COLO829 (cell line): ENCODE measurements around the gene RPL27A.

ENCODE experiments used
- DNase-seq: peaks from one replicate; pipeline ENCODE4 v3.0.0; 2012; ENCODE audit warnings: low spot score

RPL27A gene

DNA sequence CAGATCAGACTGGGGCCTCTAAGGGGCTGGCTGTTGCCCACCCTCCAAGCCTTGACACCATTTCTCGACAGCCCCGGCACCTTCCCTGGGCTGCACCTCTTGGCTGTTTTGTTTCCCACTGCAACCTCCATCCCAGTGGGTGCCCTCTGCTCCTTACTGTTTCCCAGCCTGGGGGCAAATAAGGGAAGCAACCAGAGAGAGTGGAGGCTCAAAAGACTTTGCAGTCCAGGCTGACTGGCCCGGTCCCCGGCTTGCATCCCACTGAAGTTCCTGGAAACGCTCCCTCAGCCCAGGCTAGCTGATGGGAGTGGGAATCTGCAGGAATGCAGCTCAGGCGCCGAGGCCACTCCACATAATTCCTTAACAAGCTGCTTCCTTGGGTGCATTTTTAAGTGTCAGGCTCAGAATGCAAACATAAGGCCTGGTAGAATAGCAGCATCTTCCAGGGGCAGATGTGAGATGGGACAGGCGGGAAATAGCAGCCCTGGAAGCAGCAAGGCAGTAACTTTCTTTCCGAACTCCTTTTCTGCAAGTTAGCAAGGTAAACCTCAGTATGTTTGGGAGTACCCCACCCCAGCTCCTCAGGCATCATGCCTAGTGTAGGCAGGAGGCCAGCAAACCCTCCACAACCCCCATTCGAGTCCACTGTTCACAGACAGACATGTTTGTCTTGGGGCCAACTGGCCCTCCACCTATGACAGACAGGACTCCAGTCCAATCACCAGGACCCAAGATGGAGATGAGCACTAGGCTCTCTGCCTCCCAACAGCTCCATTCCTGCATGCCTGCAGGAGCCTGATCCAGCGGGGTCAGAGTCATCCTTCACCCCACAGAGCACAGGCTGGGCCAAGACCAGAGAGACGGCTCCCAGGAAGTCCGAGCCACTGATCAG lies 39.3 kb downstream of the RPL27A start:
- DNase-seq = no peak

DNA sequence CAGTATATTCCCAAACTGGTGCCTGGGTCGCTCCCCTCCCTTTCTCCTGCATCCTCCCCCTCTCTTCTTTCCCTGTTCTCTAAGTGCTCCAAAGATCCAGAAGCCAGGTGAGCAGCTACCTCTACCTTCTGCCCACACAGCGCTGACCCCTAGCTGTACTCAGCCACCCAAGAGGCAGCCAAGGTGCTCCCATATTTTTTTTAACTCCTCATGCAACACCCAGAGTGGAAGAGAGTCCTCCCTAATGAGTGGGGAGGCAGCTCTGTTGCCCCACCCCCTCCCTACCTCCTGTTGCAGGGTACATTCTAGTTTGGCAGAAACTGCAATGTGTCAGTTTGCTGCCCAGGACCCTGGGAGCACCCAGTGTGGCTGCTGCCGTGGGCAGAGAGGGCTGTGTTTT lies 40.2 kb downstream of the RPL27A start:
- no peak for DNase-seq

DNA sequence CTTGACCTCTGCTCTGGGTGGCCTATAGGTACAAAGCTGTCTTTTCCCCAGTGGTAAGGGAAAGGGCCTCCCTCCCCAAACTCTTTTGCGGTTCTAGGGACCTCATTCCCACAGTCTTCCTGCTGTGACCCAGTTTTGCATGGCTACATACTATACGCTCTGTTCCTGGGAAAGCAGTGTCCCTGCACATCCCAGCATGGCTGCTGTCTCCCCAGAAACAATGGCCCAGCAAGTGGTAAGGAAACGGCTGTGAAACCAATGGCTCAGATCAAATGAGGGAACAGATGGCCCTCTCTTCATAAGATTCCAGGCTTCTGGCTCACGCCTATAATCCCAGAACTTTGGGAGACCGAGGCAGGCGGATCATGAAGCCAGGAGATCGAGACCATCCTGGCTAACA lies 41.1 kb downstream of the RPL27A start:
- no peak for DNase-seq

DNA sequence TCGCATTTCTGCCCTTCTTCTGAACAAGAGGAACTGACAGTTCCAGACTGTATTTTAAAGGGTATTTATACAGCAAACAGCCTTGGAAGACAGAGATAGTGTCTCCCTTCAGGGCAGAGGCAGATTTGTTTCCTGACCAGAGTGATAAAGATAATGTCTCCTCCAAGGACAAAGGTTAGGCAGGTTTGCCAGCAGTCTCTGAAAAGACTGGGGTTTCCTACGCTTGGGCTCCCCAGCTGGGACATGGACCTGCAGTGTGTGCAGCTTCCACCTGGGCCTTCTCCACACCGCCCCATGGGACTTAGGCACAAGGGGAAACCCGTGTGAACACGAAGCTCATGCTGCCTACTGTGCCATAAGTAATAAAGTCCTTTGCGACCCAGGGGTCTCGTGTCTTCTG lies 42.1 kb downstream of the RPL27A start:
- no peak for DNase-seq

DNA sequence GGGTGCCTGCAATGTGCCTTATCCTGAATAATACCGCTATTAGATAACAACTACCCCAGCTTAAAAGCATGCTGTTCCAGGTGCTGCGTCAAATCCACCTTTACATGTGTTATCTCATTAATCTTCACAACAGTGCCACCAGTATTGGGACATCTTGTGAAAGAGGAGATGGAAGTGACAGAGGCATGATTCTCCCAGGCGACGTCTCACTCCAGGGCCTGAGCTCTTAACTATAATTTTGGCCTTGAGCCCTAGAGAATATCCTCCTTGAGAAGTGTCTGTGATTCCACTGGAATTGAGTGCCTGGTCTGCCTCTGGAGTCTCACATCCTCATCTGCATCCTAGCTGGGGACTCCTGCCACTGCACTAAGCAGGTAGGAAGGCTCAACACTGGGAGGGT lies 43.8 kb downstream of the RPL27A start:
- no peak for DNase-seq

DNA sequence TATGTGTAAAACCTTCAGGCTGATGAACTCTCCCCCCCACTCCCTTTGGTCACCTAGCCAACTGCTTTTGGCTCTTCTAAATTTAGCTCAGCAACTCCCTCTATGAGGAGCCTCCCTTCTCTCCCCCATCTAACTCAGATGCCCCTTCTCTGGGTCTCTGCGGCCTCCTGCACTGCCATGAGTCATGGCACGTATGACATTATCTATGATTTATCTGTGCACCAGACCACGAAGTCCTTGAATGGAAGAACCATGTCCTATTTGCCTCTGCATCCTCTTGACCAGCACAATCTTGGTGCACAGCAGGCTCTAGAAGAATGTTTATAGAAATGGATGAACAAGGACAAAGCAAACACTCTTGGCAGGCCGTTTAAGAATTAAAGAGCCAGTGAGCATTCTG lies 46.0 kb downstream of the RPL27A start:
- no peak for DNase-seq

DNA sequence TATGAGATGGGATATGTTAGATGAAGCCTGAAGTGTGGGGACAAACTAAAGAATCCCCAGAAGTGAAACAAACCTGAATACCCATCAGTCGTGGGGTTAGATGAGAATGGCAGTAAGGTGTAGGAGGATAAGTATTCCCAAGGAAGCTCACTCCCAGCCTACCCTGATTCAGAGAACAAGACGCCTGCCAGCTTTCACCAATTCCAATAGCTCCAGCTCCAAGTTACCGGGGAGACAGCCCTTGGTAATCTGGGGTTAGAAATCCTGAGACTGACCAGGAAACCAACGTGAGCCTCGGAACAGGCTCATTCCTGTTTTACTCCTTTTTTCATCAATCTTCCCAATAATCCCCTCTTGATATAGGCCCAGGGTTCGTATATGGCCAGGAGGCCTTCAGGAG lies 46.5 kb downstream of the RPL27A start:
- DNase-seq = no peak

DNA sequence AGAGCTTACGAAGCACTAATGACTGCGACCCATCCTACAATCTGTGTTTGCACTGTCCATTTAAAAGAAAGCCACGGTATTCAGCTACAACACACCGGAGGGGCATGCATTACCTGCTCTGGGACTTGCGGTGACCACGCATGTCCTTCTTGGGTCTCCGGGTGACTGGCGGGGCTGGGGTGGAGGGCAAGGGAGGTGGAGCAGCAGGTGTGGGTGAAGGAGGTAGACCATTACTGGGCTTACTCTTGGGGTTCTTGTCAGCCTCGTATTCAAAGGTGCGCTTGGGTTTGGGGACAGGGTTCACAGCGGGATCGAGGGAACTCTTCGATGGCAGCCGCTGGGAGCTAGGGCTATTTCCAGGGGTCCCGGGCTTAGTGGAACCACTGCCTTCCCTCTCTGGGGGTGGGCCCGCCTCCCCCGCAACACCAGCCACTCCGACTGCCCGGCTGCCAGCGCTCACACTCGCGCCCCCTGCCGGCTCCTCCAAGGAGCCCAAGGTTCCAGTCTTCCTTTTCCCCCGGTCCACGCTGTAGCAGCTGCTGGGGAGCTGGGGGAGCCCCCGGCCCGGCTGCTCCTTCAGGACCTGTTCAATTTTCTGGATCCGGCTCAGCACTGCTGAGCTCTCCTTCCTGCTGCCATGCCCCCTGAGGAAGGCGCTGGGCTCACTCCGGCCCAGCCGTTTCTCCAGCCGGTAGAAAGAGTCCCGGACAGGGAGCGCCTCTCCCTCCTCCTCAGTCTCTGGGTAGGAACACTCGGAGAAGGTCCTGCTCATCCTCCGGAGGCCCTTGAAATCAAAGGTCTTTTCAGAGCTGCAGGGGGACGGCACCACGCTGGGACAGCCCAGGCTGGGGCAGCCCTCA lies 47.5 kb downstream of the RPL27A start:
- no peak for DNase-seq

DNA sequence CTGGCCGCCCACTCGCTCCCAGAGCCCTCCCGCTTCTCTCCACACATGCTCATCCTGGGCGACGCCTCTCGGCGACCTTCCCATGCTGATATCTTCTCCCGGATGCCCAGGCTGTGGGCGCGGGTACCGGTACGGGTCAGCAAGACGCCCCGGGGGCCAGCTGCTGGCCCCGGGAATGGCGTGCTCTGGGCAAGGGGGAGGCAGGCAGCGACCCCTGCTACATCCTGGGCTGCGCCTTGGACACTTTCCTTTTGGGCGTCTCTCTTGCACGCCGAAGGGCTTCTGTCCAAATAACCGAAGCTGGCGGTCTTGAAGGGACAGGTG lies 48.1 kb downstream of the RPL27A start:
- no peak for DNase-seq

DNA sequence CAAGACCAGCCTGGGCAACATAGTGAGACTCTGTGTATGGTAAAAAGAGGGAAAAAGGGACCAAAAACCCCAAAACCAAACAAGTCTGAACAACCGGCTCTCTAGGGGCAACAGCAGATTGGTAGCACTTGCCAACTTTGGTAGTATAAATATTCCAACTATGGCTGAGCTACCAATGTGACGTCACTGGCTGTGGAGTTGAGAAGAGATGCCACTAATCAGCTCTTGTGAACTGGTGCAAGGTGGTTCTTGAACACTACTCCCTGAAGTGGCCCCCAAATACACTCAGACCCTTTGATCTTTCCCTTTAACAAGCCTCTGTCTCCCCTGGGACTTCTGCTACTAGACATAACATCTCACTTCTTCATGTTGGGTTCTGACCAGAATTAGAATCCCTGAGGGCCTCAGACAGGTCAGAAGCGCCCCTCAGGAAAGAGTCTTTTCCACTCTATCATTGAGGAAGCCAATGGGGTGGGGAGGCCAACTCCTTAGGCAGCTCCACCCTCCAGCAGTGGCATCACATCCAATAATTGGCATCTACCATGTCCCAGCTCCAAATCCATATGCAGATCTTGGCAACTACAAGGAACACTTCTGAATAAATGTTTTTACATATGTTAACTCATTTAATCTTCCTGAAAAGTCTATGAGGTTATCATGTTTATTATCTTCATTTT lies 49.2 kb downstream of the RPL27A start:
- no peak for DNase-seq

DNA sequence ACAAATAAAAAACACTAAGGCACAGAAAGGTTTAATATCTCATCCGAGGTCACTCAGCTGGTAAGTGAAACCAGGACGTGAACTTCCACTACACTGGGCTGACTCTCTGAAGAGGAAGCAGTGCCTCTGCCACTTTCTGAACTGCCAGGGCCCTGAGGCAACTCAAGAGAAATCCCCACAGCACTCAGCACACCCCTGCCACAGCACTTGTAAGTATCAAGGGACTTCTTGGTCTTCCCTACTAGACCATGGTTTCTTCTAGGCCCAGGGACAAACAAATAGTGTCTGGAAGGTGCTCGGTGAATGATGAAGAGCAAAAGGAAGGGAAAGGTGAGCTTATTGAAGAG lies 49.7 kb downstream of the RPL27A start:
- no peak for DNase-seq

DNA sequence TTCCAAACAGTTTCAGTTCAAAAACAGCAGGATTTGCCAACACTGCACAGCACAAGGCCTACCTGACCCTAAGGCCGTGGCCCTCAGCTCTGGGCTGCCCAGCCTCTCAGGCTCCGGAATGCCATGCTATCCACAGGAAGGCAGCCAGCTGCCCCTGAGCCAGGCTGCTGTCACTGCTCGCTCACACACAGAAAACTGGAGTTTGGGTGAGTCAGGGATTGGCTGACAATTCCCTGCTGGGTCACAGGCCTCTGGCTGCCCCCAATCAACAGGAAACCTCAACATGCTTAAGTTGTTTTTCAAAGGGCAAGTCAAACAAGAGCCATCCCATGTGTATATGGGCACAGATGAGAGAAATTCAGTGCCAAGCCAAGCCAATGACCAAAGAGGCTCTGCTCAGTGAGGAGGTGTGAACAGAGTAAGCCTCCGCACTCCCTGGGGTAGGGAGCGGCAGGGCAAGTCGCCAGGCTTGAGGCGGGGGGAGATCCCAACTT lies 50.2 kb downstream of the RPL27A start:
- DNase-seq = peak; percentile 40

DNA sequence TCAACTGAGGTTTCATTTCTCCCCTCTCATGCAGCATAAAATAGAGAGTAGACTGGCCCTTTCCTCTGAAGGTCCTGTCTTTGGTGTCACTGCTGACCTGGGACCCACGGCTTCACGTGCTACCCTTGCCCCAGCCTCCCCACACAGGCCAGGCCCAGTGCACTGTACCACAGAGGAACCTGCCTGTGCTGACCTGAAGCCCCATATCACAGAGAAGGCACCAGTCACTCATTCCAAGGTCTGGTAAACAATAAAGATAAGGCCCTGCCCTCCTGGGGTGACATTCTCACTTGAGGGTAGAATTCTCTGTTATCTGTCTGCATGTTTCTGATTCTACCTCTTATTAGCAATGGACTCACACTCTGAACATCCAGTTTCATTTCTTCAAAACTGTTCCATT lies 51.3 kb downstream of the RPL27A start:
- DNase-seq = no peak

DNA sequence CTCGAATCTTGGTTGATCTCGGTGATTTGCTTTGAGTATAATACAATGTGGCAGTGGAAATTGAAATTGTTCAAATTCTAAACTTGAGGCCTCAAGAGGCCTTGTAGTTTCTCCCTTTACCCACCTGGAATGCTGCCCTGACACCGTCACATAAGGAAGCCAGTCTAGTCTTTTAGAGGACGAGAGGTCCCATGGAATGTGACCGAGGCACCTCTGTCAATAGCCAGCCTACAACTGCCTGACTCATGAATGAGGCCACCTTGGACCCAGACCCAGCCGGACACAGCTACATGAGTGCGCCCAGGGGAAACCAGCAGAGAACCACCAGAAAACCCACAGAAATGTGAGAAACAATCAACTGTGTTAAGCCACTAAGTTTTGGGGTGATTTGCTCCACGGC lies 52.5 kb downstream of the RPL27A start:
- no peak for DNase-seq

DNA sequence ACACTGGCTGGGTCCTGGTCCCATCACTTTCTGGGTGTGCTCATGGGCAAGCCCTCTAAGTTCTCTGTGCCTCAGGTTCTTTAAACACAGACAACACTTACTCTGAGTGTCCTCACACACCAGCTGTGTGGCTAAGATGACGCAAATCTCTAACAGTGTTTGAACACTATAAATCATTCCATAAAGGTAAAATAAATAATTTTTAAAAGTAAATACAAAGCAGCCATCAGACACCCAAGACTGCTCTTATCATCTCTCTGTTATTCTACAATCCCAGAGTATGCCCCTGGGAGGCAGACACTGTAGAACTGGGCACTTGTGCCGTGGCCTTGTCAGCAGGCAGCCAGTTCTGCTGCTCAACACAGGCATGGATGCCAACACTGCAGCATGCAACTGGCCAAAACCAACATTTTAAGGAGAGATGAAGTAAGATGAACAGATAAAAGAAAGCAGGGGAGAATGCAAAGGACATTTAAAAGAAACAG lies 56.8 kb downstream of the RPL27A start:
- DNase-seq = no peak
